Epithelial cell of proximal tubule (primary cell): ENCODE data around the gene KCNQ1. TPM values are rescaled to one million over a fixed set of nuclear protein-coding genes. Genes with fewer than 3 reads are reported as not detected.

Experiments used
- DNase-seq: peaks from one replicate; pipeline ENCODE4 v3.0.0-alpha.2; 2011; ENCODE audit warnings: low read depth
- H3K4me3 ChIP-seq: 2 replicates; pipeline ENCODE4 v1.5.1; 2011; ENCODE audit warnings: low read depth, mild to moderate bottlenecking, low read length
- CTCF ChIP-seq: conservative IDR thresholded peaks from 2 replicates; pipeline ENCODE4 v1.5.1; 2012; ENCODE audit warnings: low read depth, mild to moderate bottlenecking, low read length
- total RNA-seq: library from RNA; depleted of rRNA; stranded (reverse); fragments of >200 nt; gene quantifications from 2 replicates; pipeline ENCODE4 v1.2.3, GENCODE V29; 2015

KCNQ1 gene
- total RNA-seq, 1 donor from 2014 or later: 0.46 TPM

DNA sequence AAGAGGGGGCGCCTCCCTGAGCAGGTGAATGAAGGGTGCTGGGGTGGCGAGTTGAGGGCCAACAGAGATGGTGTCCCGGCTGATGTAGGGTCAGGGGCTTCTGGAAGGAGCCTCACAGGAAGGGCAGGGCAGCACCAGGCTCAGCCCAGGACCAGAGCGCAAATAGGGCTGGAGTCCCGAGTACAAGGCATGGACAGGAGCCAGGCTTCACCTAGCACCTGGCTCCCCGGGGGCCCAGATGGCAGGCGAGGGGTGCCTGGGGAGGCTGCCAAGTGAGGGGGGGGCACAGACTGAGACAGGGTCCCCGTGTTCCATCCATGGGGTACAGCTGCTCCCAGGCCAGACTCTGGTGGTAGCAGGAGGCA lies 105.8 kb downstream of the KCNQ1 start:
- DNase-seq: no peak
- no peak for TF ChIP-seq CTCF
- no peak overlapping the region for H3K4me3 ChIP-seq

GRCh38 chr11:2551131-2551530 lies 106.3 kb downstream of the KCNQ1 start:
- no peak overlapping the region for H3K4me3 ChIP-seq

GRCh38 chr11:2552210-2552609 lies 107.4 kb downstream of the KCNQ1 start:
- H3K4me3 ChIP-seq: no peak overlapping the region
- DNase-seq: no peak
- TF ChIP-seq CTCF: no peak

More at GRCh38 chr11:2551131-2551530, 106.3 kb downstream of the KCNQ1 start:
- DNase-seq: no peak
- TF ChIP-seq CTCF: no peak

DNA sequence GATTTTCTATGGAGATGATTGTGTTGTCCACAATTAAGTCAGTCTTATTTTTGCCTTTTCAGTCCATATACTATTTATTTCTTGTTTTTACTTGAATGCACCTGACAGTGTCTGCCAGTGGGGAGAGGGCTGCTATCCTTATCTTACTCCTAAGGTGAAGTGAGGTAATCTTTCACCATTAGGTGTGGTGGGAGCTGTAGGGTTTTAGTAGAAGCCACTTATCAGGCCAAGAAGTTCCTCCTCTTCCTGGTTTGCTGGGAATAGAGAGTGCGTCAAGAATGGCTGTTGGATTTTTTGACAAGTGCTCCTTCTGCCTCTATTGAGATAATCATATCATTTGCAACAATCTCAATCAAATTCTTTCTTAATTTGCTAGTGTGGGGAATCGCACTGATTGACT lies 108.4 kb downstream of the KCNQ1 start:
- H3K4me3 ChIP-seq: no peak overlapping the region
- TF ChIP-seq CTCF: no peak
- DNase-seq: no peak

- DNase-seq: no peak
- H3K4me3 ChIP-seq: no peak overlapping the region
- no peak for TF ChIP-seq CTCF
Observed at GRCh38 chr11:2553886-2554285, 109.1 kb downstream of the KCNQ1 start.

GRCh38 chr11:2554338-2555207 lies 109.8 kb downstream of the KCNQ1 start:
- no peak for TF ChIP-seq CTCF
- DNase-seq: no peak
- H3K4me3 ChIP-seq: no peak overlapping the region

- no peak for DNase-seq
- no peak overlapping the region for H3K4me3 ChIP-seq
- TF ChIP-seq CTCF: no peak
Observed at GRCh38 chr11:2555336-2555735, 110.5 kb downstream of the KCNQ1 start.
